GM12878 (cell line): Measurements from ENCODE around the gene TESK2. TPM values are rescaled to one million over a fixed set of nuclear protein-coding genes. Genes with fewer than 3 reads are reported as not detected.

ENCODE experiments used
- ATAC-seq: fragments of 200-7000 bp; cut with Tn5 transposase; 3 replicates; pipeline ENCODE4 v1.9.1; 2020; ENCODE audit warnings: mild to moderate bottlenecking, moderate library complexity
- BruUV-seq: library from RNA; stranded (reverse); fragments of 400-500 nt; replicated peaks from 2 replicates; lab custom pipeline; 2021; lab: Mats Ljungman, UMichigan
- CTCF ChIA-PET: fragments of 300-600 bp; sonication (Branson Sonifier 250); formaldehyde crosslinking; extraction: SDS; loops from one replicate; lab custom pipeline; 2021; ENCODE audit warnings: inconsistent platforms; lab: Yijun Ruan, JAX
- POLR2A ChIA-PET: fragments of 350-600 bp; formaldehyde crosslinking; extraction: SDS; loops from one replicate; lab custom pipeline; 2021; ENCODE audit warnings: inconsistent platforms; lab: Charles Lee
- RAD21 ChIA-PET: fragments of 300-600 bp; sonication (Branson Sonifier 250); formaldehyde crosslinking; loops from one replicate; lab custom pipeline; 2023; ENCODE audit warnings: antibody characterized with exemption; ENCODE audit not compliant: unreplicated experiment; lab: Charles Lee
- SMC1A ChIA-PET: fragments of 300-600 bp; sonication (Branson Sonifier 250); formaldehyde crosslinking; loops from one replicate; lab custom pipeline; 2023; ENCODE audit not compliant: unreplicated experiment, uncharacterized antibody; lab: Charles Lee
- DNase-seq: peaks from one replicate; pipeline ENCODE4 v3.0.0-alpha.2; 2011; ENCODE audit warnings: low read depth, low spot score
- FAIRE-seq: peaks from 3 replicates; lab custom pipeline; 2011; peaks lifted over from hg19 to GRCh38; lab: Jason Lieb, UNC
- H2AFZ ChIP-seq: 2 replicates; pipeline ENCODE4 v1.6.0; 2011; ENCODE audit warnings: low read depth, low read length, control low read depth; ENCODE audit not compliant: control insufficient read depth
- H3K27ac ChIP-seq: 2 replicates; pipeline ENCODE4 v1.5.1; 2011; ENCODE audit warnings: control low read depth; ENCODE audit not compliant: control insufficient read depth, insufficient read depth
- H3K27me3 ChIP-seq, 2 experiments: replicated peaks in 1 of 2; 2 replicates each; pipeline versions ENCODE4 v1.6.0 to v1.6.1; 2011; ENCODE audit warnings: low read length in 1 of 2; ENCODE audit not compliant: control insufficient read depth in 2 of 2, insufficient read depth in 2 of 2
- H3K36me3 ChIP-seq, 2 experiments: 2 replicates each; pipeline ENCODE4 v1.5.1; 2011; ENCODE audit warnings: low read length in 1 of 2; ENCODE audit not compliant: control insufficient read depth in 2 of 2, insufficient read depth in 2 of 2
- H3K4me1 ChIP-seq: 2 replicates; pipeline ENCODE4 v1.6.1; 2011; ENCODE audit warnings: mild to moderate bottlenecking, low read length, moderate library complexity, mixed read lengths; ENCODE audit not compliant: control insufficient read depth, insufficient read depth
- H3K4me2 ChIP-seq: 2 replicates; pipeline ENCODE4 v1.6.0; 2011; ENCODE audit warnings: control low read depth; ENCODE audit not compliant: control insufficient read depth, insufficient read depth
- H3K4me3 ChIP-seq: fragments of 200-600 bp; sonication (generic); 2 replicates; pipeline ENCODE4 v1.5.1; 2016
- H3K79me2 ChIP-seq: 2 replicates; pipeline ENCODE4 v1.6.0; 2011; ENCODE audit warnings: low read length; ENCODE audit not compliant: control insufficient read depth, insufficient read depth
- H3K9ac ChIP-seq: 2 replicates; pipeline ENCODE4 v1.8.0; 2011; ENCODE audit warnings: low read length, control low read depth, mixed read lengths; ENCODE audit not compliant: control insufficient read depth, insufficient read depth
- H3K9me3 ChIP-seq: replicated peaks from 3 replicates; pipeline ENCODE4 v1.5.1; 2011; ENCODE audit warnings: mild to moderate bottlenecking, low read length; ENCODE audit not compliant: control insufficient read depth, insufficient read depth
- H4K20me1 ChIP-seq: 2 replicates; pipeline ENCODE4 v1.6.0; 2011; ENCODE audit not compliant: control insufficient read depth, insufficient read depth
- EGR1 ChIP-seq, 2 experiments: IDR thresholded peaks; 1 replicate in 1 of 2; 2 replicates in 1 of 2; pipeline ENCODE4 v1.6.1; 2011 to 2012; ENCODE audit warnings: low read depth in 2 of 2, low read length in 2 of 2, borderline replicate concordance in 1 of 2, mild to moderate bottlenecking in 1 of 2, moderate library complexity in 1 of 2
- GATAD2B ChIP-seq: fragments of 450-650 bp; conservative IDR thresholded peaks from 2 replicates; pipeline ENCODE4 v1.6.1; 2017; ENCODE audit warnings: low read depth, mild to moderate bottlenecking, moderate library complexity
- KLF5 ChIP-seq: fragments of 450-650 bp; IDR thresholded peaks from 2 replicates; pipeline ENCODE4 v1.6.1; 2014; ENCODE audit warnings: mild to moderate bottlenecking; ENCODE audit not compliant: partially characterized antibody
- MLLT1 ChIP-seq: fragments of 450-650 bp; IDR thresholded peaks from 2 replicates; pipeline ENCODE4 v1.6.1; 2016; ENCODE audit warnings: mild to moderate bottlenecking
- MTA3 ChIP-seq: IDR thresholded peaks from 2 replicates; pipeline ENCODE4 v1.6.1; 2012; ENCODE audit warnings: low read length, inconsistent platforms, borderline replicate concordance
- NFXL1 ChIP-seq: fragments of 450-650 bp; IDR thresholded peaks from 2 replicates; pipeline ENCODE4 v1.6.1; 2017; ENCODE audit warnings: antibody characterized with exemption, mild to moderate bottlenecking, borderline replicate concordance
- NR2C2 ChIP-seq: IDR thresholded peaks from 2 replicates; pipeline ENCODE4 v1.6.1; 2011; ENCODE audit warnings: borderline replicate concordance, low read depth; ENCODE audit not compliant: control insufficient read depth, insufficient read length
- POLR2A ChIP-seq: IDR thresholded peaks from 2 replicates; pipeline ENCODE4 v1.6.1; 2011; ENCODE audit warnings: low read depth, mild to moderate bottlenecking, low read length
- RAD21 ChIP-seq: IDR thresholded peaks from 2 replicates; pipeline ENCODE4 v1.6.1; 2011; ENCODE audit warnings: mild to moderate bottlenecking, low read depth, low read length, moderate library complexity; ENCODE audit not compliant: insufficient read depth
- SIN3A ChIP-seq: IDR thresholded peaks from 2 replicates; pipeline ENCODE4 v1.6.1; 2012; ENCODE audit warnings: low read depth, low read length, improper control_type of control experiment
- SMAD5 ChIP-seq: IDR thresholded peaks from 2 replicates; pipeline ENCODE4 v1.6.1; 2016; ENCODE audit warnings: antibody characterized with exemption, low read depth
- WGBS: methylation state at CpG from one replicate; pipeline ENCODE4 v1.1.6; 2016; ENCODE audit warnings: low lambda C conversion rate; ENCODE audit not compliant: insufficient replicate concordance, insufficient coverage; ENCODE audit errors: missing lambda C conversion rate; 5-methylcytosine and 5-hydroxymethylcytosine counted together
- in situ Hi-C: fragments of 300-500 bp; cut with MboI; formaldehyde crosslinking; loops from 9 replicates; pipeline ENCODE4 v1.14.3; 2018; ENCODE audit warnings: mixed read lengths
- intact Hi-C: fragments of 100-400 bp; cut with micrococcal nuclease; formaldehyde crosslinking; loops from one replicate; pipeline ENCODE4 v1.14.2; 2022; ENCODE audit not compliant: unreplicated experiment
- polyA plus RNA-seq, 11 experiments: library from polyadenylated mRNA; depleted of rRNA in 4 of 11; unstranded in 6 of 11; stranded (reverse) in 5 of 11; fragments of >200 nt; fragmentation: Nextera tagmentation in 4 of 11; fragmentation: Illumina TruSeq in 1 of 11; extraction: Ambion mirVana in 4 of 11; extraction: Trizol in 1 of 11; gene quantifications; 1 replicate in 1 of 11; 2 replicates in 10 of 11; pipeline versions ENCODE4 v1.2.1 to v1.2.3, GENCODE V29; 2011 to 2016; ENCODE audit warnings: inconsistent platforms in 2 of 11, missing spikeins in 2 of 11, low read depth in 1 of 11
- total RNA-seq, 4 experiments: library from RNA; depleted of rRNA in 3 of 4; stranded (reverse); fragments of >200 nt in 3 of 4; fragmentation: Illumina TruSeq in 1 of 4; extraction: Trizol in 1 of 4; gene quantifications; 2 replicates each; pipeline versions ENCODE4 v1.2.1 to v1.2.3, GENCODE V29; 2013 to 2021

The TESK2 gene
- total and polyA plus RNA-seq, 10 of the 15 experiments (the other 5 are each of a cell fraction or from before 2014, with no cell fraction given): 2.2 to 10.0 (median 5.7) TPM

GRCh38 chr1:45328680-45329079 is 162.3 kb downstream of the TESK2 start:
- no TSS peak for BruUV-seq
- intact Hi-C loops: no loop called here
- no peaks in the 10 kb centered on the region for H3K9me3 ChIP-seq
- DNase-seq: no peak
- peak overlapping the region; percentile 82 for H3K4me3 ChIP-seq
- ATAC-seq: no peak
- H4K20me1 ChIP-seq: no peaks in the 10 kb centered on the region
- in situ Hi-C loops: no loop called here
- 9% methylated on average over 5 of the region's 5 CpGs for WGBS
- CTCF ChIA-PET: interaction anchor here (2.7 to 5.8 kb wide), 2 partner anchors 11 to 164 kb away, joined by 21 to 42 read pairs; partner anchors contain the start of genes MUTYH, TESK2 and TOE1
- no peaks in the 10 kb centered on the region for H3K27me3 ChIP-seq
- H3K4me1 ChIP-seq: peaks cover 16% of the 10 kb centered on the region; the same call in 1 of the 2 replicates
- RAD21 ChIA-PET: interaction anchor here (0.6 to 1.8 kb wide), 7 partner anchors 11 to 188 kb away, joined by 3 to 10 read pairs (median 3); partner anchors contain the start of genes MUTYH and TOE1
- no peak overlapping the region for H3K27ac ChIP-seq
- H3K9ac ChIP-seq: peak overlapping the region; percentile 28; the same call in 1 of the 2 replicates
- H3K79me2 ChIP-seq: peaks cover 22% of the 10 kb centered on the region
- FAIRE-seq: no peak
- 0 out of 2 replicates have a peak, but pooled peaks have one; percentile 46 for TF ChIP-seq SMAD5
- no peak for TF ChIP-seq KLF5
- no peak for TF ChIP-seq NR2C2
- H3K4me2 ChIP-seq: peak overlapping the region; percentile 64
- SMC1A ChIA-PET: interaction anchor here (0.9 to 9.2 kb wide), 4 partner anchors 12 to 28 kb away, joined by 3 to 57 read pairs (median 27); partner anchors contain the start of genes MUTYH and TOE1
- POLR2A ChIA-PET: interaction anchor here (0.6 to 5.8 kb wide), 3 partner anchors 10 to 900 kb away, joined by 4 to 45 read pairs (median 7); partner anchors contain the start of genes MUTYH and TOE1
- H3K36me3 ChIP-seq: peaks cover 0 to 8% of the 10 kb centered on the region in 2 experiments; a peak in 2 of 4 replicates
- H2AFZ ChIP-seq: no peak overlapping the region

GRCh38 chr1:45327644-45328515 is 163.1 kb downstream of the TESK2 start:
- intact Hi-C loops: no loop called here
- WGBS: 8% methylated on average over 19 of the region's 19 CpGs
- Histone ChIP-seq H3K27ac (peak overlapping the region; percentile 80), H3K9ac (peak overlapping the region; percentile 81), H3K79me2 (peaks cover 22% of the 10 kb centered on the region), H3K27me3 (no peaks in the 10 kb centered on the region), H3K36me3 (peaks cover 0 to 7% of the 10 kb centered on the region in 2 experiments; a peak in 2 of 4 replicates), H2AFZ (no peak overlapping the region), H4K20me1 (no peaks in the 10 kb centered on the region), H3K4me3 (peak overlapping the region; percentile 82), H3K4me2 (peak overlapping the region; percentile 94), H3K9me3 (no peaks in the 10 kb centered on the region), H3K4me1 (peaks cover 16% of the 10 kb centered on the region; the same call in 1 of the 2 replicates)
- in situ Hi-C loops: no loop called here
- no peak for FAIRE-seq
- DNase-seq: no peak
- no TSS peak for BruUV-seq
- POLR2A ChIA-PET: interaction anchor here (0.5 to 5.8 kb wide), 4 partner anchors 11 to 24 kb away, joined by 3 to 45 read pairs (median 6); partner anchors contain the start of genes MUTYH and TOE1
- CTCF ChIA-PET: interaction anchor here (0.6 to 5.8 kb wide), 5 partner anchors 11 to 1397 kb away, joined by 3 to 42 read pairs (median 8); partner anchors contain the start of genes MUTYH, TESK2 and TOE1
- SMC1A ChIA-PET: interaction anchor here (0.8 to 9.2 kb wide), 6 partner anchors 13 to 165 kb away, joined by 3 to 57 read pairs (median 7); partner anchors contain the start of genes MUTYH and TOE1
- peak; percentile 25 for ATAC-seq
- RAD21 ChIA-PET: interaction anchor here (0.6 to 1.8 kb wide), 7 partner anchors 12 to 189 kb away, joined by 3 to 10 read pairs (median 3); partner anchors contain the start of genes MUTYH and TOE1
- TF ChIP-seq RAD21: 0 out of 2 replicates have a peak, but pooled peaks have one; percentile 11
- TF ChIP-seq MTA3: 0 out of 2 replicates have a peak, but pooled peaks have one; percentile 15
- TF ChIP-seq POLR2A: 0 out of 2 replicates have a peak, but pooled peaks have one; percentile 16
- TF ChIP-seq GATAD2B: no peak
- peak in 1 of 2 experiments; percentile 60; a peak in 1 of 3 replicates for TF ChIP-seq EGR1 (IDR thresholded peaks at IDR 0.05; ENCODE audit: borderline replicate concordance in 1 of 2, low read depth in 2 of 2, low read length in 2 of 2)
- no peak for TF ChIP-seq NFXL1
- 0 out of 2 replicates have a peak, but pooled peaks have one; percentile 22 for TF ChIP-seq MLLT1
- TF ChIP-seq SIN3A: no peak
